ENCODE data around the gene GNG7. TPM values are rescaled to one million over a fixed set of nuclear protein-coding genes. Genes with fewer than 3 reads are reported as not detected.

GNG7 gene
- total RNA-seq, 1 experiment from 2014 or later, result 7.7 TPM

GRCh38 chr19:2469102-2469914 lies 233.2 kb downstream of the GNG7 start:
- Histone ChIP-seq H3K79me1 (ENCODE audit: insufficient read depth, low read depth, low read length, poor library complexity, severe bottlenecking) (no peaks in the 10 kb centered on the region), H3T11ph (ENCODE audit: low read length) (no peak overlapping the region), H2BK120ac (ENCODE audit: low read depth, low read length, poor library complexity, severe bottlenecking) (no peak overlapping the region), H3K23me2 (ENCODE audit: insufficient read length, low read depth, low read length, poor library complexity, severe bottlenecking) (no peaks in the 10 kb centered on the region), H4K5ac (ENCODE audit: insufficient read length, low read depth, low read length) (no peak overlapping the region), H4K8ac (replicated peaks; ENCODE audit: insufficient read length, low read depth, low read length) (no peak overlapping the region), H3K9ac (ENCODE audit: extremely low read depth, insufficient read length, low read length) (no peak overlapping the region), H2BK5ac (ENCODE audit: insufficient read length, low read length) (no peak overlapping the region), H3K27ac (ENCODE audit: insufficient read length, low read depth, low read length) (no peak overlapping the region), H3K4me1 (ENCODE audit: insufficient read depth, low read length) (no peaks in the 10 kb centered on the region; the same call in 1 of the 2 replicates), H3K4ac (ENCODE audit: low read depth, low read length) (no peak overlapping the region), H3K79me2 (ENCODE audit: insufficient read depth, low read length) (no peaks in the 10 kb centered on the region), H3K27me3 (ENCODE audit: insufficient read depth, low read length) (no peaks in the 10 kb centered on the region), H2BK15ac (ENCODE audit: low read depth, low read length) (no peak overlapping the region), H3K4me2 (ENCODE audit: insufficient read depth, insufficient read length, low read length) (no peak overlapping the region), H2AK5ac (ENCODE audit: insufficient read length, low read length) (no peak overlapping the region), H4K91ac (ENCODE audit: insufficient read length, low read depth, low read length) (no peak overlapping the region), H3K56ac (ENCODE audit: insufficient read length, low read depth, low read length) (no peak overlapping the region), H2BK12ac (ENCODE audit: insufficient read length, low read depth, low read length) (no peak overlapping the region), H2AFZ (ENCODE audit: low read length) (no peak overlapping the region), H3K18ac (ENCODE audit: insufficient read length, low read depth, low read length) (peak overlapping the region; percentile 55), H3K9me3 (ENCODE audit: control insufficient read depth, low read depth, low read length) (no peaks in the 10 kb centered on the region), H3K23ac (ENCODE audit: insufficient read length, low read depth, low read length) (no peak overlapping the region), H2BK20ac (ENCODE audit: low read depth, low read length, poor library complexity, severe bottlenecking) (no peak overlapping the region), H3K14ac (ENCODE audit: insufficient read depth, low read length) (peak overlapping the region; percentile 72), H4K20me1 (ENCODE audit: control insufficient read depth, insufficient read depth, insufficient read length) (no peaks in the 10 kb centered on the region)
- no peaks in the 10 kb centered on the region for H3K36me3 Mint-ChIP-seq (ENCODE audit: insufficient read depth in 1 of 3, low read depth in 3 of 3)
- H3K4me3 Mint-ChIP-seq, result no peak overlapping the region; a peak in 1 of 5 replicates
- DNase-seq, result peak; percentile 83
- no CpG with 5 or more reads among the region's 23 CpGs for WGBS (ENCODE audit: extremely low coverage, insufficient read length, low lambda C conversion rate)
- H3K4me1 Mint-ChIP-seq, result peaks cover 10 to 13% of the 10 kb centered on the region in 2 experiments
- H3K27me3 Mint-ChIP-seq (ENCODE audit: low read depth), result peaks cover 7% of the 10 kb centered on the region
- no peaks in the 10 kb centered on the region for H3K9me3 Mint-ChIP-seq
- H3K27ac Mint-ChIP-seq, result peak overlapping the region; percentile 49 to 80 (median 74); a peak in 5 of 7 replicates
- TF ChIP-seq CTCF (conservative IDR thresholded peaks at IDR 0.05), result no peak
